Endothelial cell of coronary artery (primary cell): Measurements from ENCODE around the gene DENND1C. TPM values are rescaled to one million over a fixed set of nuclear protein-coding genes. Genes with fewer than 3 reads are reported as not detected.

Source experiments
- total RNA-seq: library from RNA; depleted of rRNA; stranded (reverse); fragments of >200 nt; gene quantifications from 2 replicates; pipeline ENCODE4 v1.2.3, GENCODE V29; 2014

Gene DENND1C, protein sequence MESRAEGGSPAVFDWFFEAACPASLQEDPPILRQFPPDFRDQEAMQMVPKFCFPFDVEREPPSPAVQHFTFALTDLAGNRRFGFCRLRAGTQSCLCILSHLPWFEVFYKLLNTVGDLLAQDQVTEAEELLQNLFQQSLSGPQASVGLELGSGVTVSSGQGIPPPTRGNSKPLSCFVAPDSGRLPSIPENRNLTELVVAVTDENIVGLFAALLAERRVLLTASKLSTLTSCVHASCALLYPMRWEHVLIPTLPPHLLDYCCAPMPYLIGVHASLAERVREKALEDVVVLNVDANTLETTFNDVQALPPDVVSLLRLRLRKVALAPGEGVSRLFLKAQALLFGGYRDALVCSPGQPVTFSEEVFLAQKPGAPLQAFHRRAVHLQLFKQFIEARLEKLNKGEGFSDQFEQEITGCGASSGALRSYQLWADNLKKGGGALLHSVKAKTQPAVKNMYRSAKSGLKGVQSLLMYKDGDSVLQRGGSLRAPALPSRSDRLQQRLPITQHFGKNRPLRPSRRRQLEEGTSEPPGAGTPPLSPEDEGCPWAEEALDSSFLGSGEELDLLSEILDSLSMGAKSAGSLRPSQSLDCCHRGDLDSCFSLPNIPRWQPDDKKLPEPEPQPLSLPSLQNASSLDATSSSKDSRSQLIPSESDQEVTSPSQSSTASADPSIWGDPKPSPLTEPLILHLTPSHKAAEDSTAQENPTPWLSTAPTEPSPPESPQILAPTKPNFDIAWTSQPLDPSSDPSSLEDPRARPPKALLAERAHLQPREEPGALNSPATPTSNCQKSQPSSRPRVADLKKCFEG
- not detected in 2 replicates for total RNA-seq

DNA sequence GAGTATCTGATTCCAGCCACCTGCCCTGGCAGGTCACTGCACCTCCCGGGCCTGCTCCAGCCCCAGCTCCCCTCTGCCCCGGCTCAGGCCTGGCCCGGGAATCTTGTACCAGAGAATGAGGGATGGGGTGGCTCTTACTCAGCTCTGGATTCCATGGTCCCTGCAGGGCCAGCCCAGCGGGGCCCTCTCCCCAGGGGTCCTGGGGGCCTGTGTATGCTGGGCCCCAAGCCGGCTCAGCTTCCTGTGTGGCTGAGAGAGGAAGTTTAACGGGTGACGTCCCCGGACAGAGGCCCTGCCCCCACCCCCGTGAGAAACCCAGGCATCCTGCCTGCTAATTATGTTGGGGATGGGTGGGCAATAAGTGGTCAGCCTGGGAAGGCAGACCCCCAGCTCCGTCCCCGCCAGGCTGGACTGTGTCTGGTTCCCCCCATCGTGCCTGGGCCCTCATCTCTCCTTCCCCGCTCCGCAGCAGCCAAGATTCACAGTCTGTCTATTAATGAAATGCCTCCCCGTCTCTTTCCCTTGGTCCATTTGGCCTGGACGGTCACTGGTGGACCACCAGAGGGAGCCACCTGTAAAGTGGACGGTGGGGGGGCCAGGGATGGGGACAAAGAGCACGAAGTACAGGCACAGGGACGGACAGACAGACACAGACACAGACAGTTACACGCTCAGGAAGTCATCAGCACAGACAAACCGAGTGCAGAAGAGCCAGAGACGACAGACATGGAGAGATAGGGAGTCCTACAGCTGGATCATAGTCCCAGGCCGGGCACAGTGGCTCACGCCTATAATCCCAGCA lies at the start of gene DENND1C:
TSS of gene DENND1C (minus strand) at position 247 of the 802 bp plus-strand sequence. CDS start at position 155, 92 bp downstream.

DNA sequence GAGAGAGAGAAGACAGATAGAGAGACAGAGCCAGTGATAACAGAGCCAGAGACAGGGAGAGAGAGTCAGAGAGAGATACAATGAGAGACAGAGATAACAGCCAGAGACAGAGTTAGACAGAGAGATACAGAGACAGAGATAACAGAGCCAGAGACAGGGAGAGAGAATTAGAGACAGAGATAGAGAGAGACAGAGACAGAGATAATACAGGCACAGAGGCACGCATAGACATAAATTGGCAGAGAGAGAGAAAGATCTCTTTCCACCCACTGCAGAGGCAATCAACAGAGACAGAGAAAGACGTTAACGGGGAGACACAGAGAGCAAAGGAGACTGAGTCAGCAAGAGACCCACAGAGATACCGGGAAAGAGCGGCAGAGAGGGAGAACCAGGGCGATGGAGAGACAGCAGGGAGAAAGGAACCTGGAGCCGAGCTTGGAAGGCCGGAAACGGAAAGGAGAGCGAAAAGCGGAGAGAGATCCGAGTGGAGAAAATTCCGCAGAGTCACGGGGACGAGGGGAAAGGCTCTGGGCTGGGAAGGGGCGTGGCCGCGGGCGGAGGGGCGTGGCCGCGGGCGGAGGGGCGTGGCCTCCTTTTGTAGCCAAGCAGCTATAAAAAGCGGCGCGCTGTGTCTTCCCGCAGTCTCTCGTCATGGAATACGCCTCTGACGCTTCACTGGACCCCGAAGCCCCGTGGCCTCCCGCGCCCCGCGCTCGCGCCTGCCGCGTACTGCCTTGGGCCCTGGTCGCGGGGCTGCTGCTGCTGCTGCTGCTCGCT lies 49.0 kb upstream of the DENND1C start, which contains the start of gene TNFSF9:
TSS of gene TNFSF9 (plus strand) at position 641 of the 777 bp plus-strand sequence. CDS start at position 652, 11 bp downstream.

DNA sequence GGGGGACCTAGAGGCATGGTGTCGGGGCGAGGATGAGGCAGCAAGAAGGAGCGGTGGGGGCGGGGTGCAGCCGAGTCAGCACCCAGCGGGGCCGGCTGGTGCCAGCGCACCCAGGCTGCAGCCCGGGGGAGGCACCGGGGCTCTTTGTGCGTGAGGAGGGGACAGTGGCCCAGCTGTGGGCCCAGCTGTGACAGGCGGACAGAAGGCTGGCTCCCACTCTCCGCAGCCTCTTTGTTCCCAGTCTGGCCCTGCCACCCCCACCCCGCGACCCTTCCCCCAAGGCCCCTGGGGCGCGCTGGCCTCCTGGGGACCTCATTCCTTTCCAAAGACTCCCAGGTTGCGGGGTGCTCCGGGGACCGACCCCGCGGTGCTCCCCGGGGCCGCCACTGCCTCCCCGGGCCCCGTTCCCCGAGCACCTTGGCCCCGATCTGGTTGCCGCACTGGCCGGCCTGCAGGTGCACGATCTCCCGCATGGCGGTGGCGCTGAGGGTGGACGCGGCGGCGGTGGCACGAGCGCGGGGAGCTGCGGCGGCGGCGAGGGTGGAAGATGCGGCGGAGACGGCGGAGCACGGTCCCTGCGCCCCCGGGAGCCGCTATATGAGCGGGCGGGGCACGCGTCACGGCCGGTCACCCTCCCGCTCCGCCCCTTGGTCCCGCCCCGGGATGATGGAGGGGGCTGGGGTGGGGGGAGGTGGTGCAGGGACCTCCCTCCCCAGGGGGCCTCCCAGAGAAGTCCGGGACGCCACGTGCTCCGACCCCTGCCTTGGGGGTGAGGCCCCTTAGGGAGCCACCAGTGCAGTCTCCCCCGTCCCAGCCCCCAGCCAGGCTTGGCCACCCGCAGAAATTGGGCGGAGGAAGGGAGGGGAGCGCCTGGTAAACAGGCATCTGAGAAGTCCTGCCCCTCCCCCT lies 20.4 kb upstream of the DENND1C start, which contains the start of gene TUBB4A:
TSS of gene TUBB4A (minus strand) at position 570 of the 909 bp plus-strand sequence. CDS start at position 473, 97 bp downstream.

DNA sequence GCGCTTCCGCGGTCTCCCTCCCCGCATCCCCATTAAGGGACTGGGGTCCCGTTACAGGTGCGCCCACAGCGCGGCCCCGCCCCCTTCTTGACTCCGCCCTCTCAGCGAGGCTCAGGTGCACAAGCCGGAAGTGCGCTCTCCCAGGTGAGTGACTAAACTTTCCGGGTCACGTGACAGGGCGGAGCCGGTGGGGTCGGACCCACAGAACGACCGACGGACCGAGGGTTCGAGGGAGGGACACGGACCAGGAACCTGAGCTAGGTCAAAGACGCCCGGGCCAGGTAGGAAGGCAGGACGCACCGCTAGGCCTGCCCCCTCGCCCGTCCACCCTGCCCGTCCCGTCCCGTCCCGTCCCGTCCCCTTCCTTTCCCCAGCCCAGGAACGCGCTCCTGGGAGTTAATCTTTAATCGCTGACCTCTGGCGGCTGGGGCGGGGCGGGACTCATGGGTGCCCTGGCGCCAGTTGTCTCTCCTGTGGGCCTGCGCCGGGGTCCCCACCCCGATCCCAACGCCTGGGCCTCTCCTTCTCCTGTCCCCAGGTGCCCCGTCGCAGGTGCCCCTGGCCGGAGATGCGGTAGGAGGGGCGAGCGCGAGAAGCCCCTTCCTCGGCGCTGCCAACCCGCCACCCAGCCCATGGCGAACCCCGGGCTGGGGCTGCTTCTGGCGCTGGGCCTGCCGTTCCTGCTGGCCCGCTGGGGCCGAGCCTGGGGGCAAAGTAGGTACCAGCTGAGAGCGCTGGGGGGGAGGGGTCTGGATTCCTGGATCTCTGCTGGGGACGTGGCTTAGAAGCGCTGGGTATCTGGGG lies 17.3 kb downstream of the DENND1C start, which contains the start of gene CRB3:
TSS of gene CRB3 (plus strand) at position 202 of the 804 bp plus-strand sequence. CDS start at position 633, 431 bp downstream.

DNA sequence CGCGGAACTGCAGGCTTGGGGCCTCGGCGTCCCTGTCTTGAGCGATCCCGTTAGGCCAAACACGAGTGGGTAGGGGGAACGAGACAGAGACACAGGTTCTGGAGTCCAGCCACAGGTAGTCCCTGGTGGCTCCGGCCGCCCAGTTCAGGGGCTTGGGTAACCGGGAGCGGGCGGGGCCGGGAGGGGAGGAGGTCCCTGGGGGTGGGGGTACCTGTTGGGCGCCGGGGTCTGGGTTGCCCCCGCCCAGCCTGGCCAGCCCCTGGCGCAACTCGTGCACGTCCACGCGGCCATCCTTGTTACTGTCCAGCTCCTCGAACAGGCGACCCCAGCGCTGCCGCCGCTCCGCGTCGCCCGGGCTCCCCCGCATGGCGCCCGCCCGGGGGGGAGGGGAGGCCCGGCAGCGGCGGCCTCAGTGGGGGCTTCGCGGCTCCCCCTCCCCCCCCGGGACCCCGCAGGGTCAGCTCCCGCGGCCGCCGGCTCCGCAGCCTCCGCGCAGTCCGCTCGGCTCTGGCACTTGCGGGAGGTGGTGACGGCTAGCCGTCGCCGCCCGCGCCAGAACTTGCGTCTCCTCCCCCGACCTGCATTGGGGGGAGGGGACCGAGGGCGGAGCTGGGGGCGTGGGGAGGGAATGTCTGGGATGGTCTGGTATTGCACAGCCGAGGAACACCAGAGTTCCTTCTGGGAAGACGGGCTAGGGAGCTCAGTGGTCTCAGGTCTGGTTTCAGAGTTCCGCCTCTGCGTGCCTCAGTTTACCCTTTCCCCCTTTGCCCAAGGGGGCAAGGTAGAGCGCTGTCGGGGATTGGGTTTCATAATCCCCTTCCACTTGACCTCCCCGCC lies 22.1 kb downstream of the DENND1C start, which contains the start of gene SLC25A23:
TSS of gene SLC25A23 (minus strand) at position 531 of the 837 bp plus-strand sequence. CDS start at position 367, 164 bp downstream.

DNA sequence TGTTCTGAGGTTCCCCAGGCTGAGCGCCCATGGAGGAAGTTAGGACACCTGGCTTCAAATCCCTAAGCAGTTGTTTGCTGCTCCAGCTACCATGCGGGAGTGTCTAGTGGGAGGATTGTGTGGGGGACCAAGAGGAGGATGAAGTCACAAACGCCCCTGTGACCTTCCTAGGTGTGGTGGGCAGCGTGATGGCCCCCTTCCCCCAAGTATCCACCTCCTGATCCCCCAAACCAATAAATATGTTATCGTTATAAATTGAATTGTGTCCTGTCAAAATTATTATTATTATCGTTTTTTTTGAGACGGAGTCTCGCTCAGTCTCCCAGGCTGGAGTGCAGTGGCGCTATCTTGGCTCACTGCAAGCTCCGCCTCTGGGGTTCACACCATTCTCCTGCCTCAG lies 47.9 kb downstream of the DENND1C start, which contains the start of gene SLC25A41:
TSS of gene SLC25A41 (minus strand) at position 101 of the 400 bp plus-strand sequence. CDS start at position 31, 70 bp downstream.

DNA sequence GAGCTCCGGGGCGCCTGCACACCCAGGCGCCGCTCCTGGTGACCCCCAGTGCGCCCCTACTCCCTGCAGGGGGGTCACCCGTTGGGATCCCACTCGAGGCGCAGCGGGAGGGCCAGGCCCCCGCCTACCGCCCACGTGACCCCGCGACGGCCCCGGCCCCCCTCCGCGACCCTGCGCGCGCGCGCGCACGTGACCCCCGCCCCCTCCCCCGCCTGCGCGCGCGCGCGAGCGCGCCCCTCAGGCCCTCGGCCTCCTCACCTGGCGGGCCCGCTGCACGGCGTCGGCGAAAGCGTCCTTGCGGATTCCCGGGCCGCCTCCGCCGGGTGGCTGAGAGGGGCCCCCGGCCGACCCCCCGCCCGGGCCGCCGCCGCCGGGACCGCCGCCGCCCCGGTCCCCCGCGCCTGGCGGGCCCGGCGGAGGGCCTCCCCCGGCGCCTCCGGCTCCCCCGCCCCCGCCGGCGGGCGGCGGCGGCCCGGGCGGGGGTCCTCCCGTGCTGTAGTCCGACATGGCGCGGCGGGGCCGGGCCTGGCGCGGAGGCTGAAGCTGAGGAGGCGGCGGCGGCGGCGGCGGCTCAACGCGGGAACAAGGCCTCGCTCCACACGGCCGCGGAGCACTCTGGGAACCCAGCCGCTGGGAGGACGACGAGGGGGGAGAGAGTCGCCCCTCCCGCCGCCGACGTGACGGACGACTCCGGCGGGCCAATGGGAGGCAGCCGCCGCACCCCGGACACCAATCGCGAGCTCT lies 57.2 kb downstream of the DENND1C start, which contains the start of gene KHSRP:
TSS of gene KHSRP (minus strand) at position 617 of the 744 bp plus-strand sequence. CDS start at position 507, 110 bp downstream.

Other genes with a start within 250 kb of the DENND1C start
- gene MLLT1, start 201.8 kb downstream of the DENND1C start, total RNA-seq, result 4.6 and 7.4 TPM in 2 replicates
- not detected in 2 replicates for gene ACER1, start 148.2 kb downstream of the DENND1C start, total RNA-seq
- gene CLPP, start 120.3 kb downstream of the DENND1C start, total RNA-seq, result 59.7 and 64.0 TPM in 2 replicates
- 20.6 and 24.6 TPM in 2 replicates for gene ALKBH7, start 109.0 kb downstream of the DENND1C start, total RNA-seq
- gene PSPN, start 105.9 kb downstream of the DENND1C start, total RNA-seq, result 0.54 and 1.6 TPM in 2 replicates
- gene GTF2F1, start 88.6 kb downstream of the DENND1C start, total RNA-seq, result 66.7 and 66.9 TPM in 2 replicates
- gene KHSRP, start 57.0 kb downstream of the DENND1C start, total RNA-seq, result 119 and 132 TPM in 2 replicates
- under 0.01 and 0.09 TPM in 2 replicates for gene SLC25A41, start 48.0 kb downstream of the DENND1C start, total RNA-seq
- 14.5 and 18.7 TPM in 2 replicates for gene SLC25A23, start 22.0 kb downstream of the DENND1C start, total RNA-seq
- not detected in 2 replicates for gene CRB3, start 17.5 kb downstream of the DENND1C start, total RNA-seq
- not detected in 2 replicates for gene TUBB4A, start 20.5 kb upstream of the DENND1C start, total RNA-seq
- gene TNFSF9, start 49.2 kb upstream of the DENND1C start, total RNA-seq, result 0.75 and 0.99 TPM in 2 replicates
- not detected in 2 replicates for gene CD70, start 109.4 kb upstream of the DENND1C start, total RNA-seq
- not detected in 2 replicates for gene TNFSF14, start 188.4 kb upstream of the DENND1C start, total RNA-seq
- 0.09 TPM in 2 replicates for gene C3, start 238.9 kb upstream of the DENND1C start, total RNA-seq